Measurements from ENCODE around the gene SSB. TPM values are rescaled to one million over a fixed set of nuclear protein-coding genes. Genes with fewer than 3 reads are reported as not detected.
A peak's percentile ranks its signal among the peaks of the same experiment; 100 is the strongest.

Gene SSB
- total RNA-seq, 1 donor from 2014 or later: 94.7 TPM

DNA sequence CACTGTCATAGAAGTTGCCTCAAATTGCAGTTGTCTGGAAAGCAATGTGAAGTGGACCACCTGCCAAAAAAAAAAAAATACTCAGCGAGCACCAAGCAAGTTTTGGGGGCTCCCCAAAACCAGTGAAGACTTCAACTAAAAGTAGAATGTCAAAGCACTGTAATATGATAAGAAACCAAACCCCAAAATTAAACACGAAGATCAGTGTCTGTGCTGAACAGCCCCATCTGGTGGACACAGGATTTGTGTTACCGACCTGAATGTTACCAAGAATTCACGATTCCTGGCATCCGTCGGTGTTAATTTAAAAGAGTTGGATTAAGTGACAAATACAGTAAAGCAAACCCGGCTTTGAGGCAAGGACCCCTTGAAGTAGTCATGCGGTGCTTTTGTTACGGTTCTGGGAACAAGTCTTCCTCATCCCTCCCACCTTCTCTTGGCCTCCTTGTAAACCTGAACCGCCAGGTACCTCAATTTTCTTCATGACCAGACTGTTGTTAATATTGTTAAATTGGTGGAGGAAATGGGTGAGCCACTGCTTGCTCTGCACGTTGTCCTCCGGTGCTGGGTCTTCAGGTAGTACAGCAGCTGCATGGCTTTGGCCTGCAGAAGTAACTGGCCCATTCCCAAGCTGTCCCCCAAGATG, 31.3 kb upstream of the SSB start:
- Mint-ChIP-seq H3K9me3 (no peaks in the 10 kb centered on the region), H3K27ac (no peak overlapping the region), H3K27me3 (peaks cover 13% of the 10 kb centered on the region), H3K4me1 (peaks cover 13% of the 10 kb centered on the region), H3K4me3 (peak overlapping the region; percentile 24), H3K36me3 (ENCODE audit: low read depth) (no peaks in the 10 kb centered on the region)
- intact Hi-C loops (cut with micrococcal nuclease): no loop called here
- TF ChIP-seq, protein P1, sequence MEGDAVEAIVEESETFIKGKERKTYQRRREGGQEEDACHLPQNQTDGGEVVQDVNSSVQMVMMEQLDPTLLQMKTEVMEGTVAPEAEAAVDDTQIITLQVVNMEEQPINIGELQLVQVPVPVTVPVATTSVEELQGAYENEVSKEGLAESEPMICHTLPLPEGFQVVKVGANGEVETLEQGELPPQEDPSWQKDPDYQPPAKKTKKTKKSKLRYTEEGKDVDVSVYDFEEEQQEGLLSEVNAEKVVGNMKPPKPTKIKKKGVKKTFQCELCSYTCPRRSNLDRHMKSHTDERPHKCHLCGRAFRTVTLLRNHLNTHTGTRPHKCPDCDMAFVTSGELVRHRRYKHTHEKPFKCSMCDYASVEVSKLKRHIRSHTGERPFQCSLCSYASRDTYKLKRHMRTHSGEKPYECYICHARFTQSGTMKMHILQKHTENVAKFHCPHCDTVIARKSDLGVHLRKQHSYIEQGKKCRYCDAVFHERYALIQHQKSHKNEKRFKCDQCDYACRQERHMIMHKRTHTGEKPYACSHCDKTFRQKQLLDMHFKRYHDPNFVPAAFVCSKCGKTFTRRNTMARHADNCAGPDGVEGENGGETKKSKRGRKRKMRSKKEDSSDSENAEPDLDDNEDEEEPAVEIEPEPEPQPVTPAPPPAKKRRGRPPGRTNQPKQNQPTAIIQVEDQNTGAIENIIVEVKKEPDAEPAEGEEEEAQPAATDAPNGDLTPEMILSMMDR (IDR thresholded peaks at IDR 0.05): no peak
- DNase-seq (no peak), ATAC-seq (ENCODE audit: low read depth) (no peak)
- ChIA-PET POLR2A (no interaction called here), CTCF (no interaction called here)

DNA sequence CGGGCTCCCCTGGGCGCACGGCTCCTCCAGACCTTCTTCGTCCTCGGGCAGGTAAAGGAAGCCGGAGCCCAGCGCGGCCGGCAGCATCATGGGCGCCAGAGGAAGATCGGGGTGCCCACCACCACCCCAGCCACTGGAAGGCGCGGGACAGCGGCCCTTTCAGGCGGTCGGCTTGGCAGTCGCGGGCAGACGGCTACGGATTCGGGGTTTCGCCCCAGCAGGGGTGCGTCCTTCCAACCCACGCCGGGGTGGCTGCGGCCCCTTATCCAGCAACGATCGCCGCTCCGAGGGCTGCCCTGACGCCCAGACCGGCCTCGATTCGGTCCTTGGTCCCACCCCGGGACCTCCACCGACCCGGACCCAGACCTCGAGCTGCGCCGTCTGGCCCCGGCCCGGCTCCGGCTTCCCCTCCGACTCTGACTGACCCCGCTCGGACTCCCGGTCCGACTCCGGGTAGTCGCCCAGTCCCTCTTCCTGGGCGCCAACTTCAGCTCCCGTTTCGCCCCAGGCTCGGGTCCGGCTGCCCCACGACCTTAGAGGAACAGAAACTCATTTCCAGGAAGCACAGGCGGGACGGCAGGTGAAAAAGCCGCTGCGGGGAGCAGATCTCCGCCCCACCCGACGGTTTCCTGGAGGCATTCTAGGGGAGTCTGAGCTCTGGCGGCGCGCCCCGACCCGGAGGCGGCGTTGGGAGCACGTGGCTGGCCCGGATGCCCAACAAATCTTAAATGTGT, 30.2 kb upstream of the SSB start:
- ATAC-seq (ENCODE audit: low read depth) (no peak), DNase-seq (peak; percentile 19)
- Mint-ChIP-seq H3K4me3 (peak overlapping the region; percentile 67), H3K4me1 (peaks cover 13% of the 10 kb centered on the region), H3K9me3 (no peaks in the 10 kb centered on the region), H3K27ac (no peak overlapping the region), H3K36me3 (ENCODE audit: low read depth) (no peaks in the 10 kb centered on the region), H3K27me3 (peaks cover 13% of the 10 kb centered on the region)
- ChIA-PET CTCF (no interaction called here), POLR2A (interaction anchor here (0.6 kb wide), 1 partner anchor 105 kb away, joined by 3 read pairs; no protein-coding TSS in a partner anchor)
- intact Hi-C loops (cut with micrococcal nuclease): no loop called here
- TF ChIP-seq, protein P1 (IDR thresholded peaks at IDR 0.05): no peak

DNA sequence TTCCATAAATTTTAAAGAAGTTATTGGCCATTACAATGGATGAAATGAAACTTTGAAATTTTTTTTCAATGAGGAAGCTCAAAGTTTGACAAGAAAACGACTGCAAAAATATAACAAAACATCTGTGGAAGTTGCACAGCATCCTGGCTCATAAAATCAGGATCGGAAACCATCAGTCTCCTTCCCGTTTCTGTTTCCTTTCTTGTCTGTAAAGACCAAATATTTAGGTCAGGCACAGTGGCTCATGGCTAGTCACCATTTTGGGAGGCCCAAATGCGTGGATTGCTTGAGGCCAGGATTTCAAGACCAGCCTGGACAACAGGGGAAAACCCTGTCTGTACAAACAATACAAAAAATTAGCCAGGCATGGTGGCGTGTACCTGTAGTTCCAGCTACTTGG, 27.6 kb upstream of the SSB start:
- TF ChIP-seq, protein P1 (IDR thresholded peaks at IDR 0.05): no peak
- intact Hi-C loops (cut with micrococcal nuclease): no loop called here
- Mint-ChIP-seq H3K9me3 (no peaks in the 10 kb centered on the region), H3K4me1 (peaks cover 13% of the 10 kb centered on the region), H3K4me3 (no peak overlapping the region), H3K36me3 (ENCODE audit: low read depth) (no peaks in the 10 kb centered on the region), H3K27ac (no peak overlapping the region), H3K27me3 (peaks cover 13% of the 10 kb centered on the region)
- ATAC-seq (ENCODE audit: low read depth): no peak
- ChIA-PET CTCF (no interaction called here), POLR2A (no interaction called here)
- DNase-seq: no peak

DNA sequence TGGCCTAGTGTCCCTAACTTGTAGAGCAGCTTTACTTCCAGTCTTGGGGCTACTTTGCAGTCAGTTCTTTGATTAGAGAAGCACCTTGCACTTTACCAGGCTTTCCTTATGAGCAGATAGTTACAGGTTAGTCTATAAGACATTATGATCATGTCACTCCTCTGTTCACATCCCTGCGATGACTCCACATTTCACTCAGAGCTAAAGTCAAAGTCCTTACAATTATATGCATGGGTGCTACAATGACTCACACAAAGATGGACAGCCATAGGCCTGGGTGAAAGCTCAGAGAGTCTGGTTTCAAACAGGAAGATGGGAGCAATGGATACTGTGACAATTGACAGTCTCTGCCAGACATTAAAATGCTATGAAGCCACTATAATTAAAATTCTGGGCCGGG, 27.1 kb upstream of the SSB start:
- Mint-ChIP-seq H3K27ac (no peak overlapping the region), H3K9me3 (no peaks in the 10 kb centered on the region), H3K36me3 (ENCODE audit: low read depth) (no peaks in the 10 kb centered on the region), H3K4me1 (peaks cover 13% of the 10 kb centered on the region), H3K4me3 (no peak overlapping the region), H3K27me3 (peaks cover 13% of the 10 kb centered on the region)
- TF ChIP-seq, protein P1 (IDR thresholded peaks at IDR 0.05): no peak
- ATAC-seq (ENCODE audit: low read depth) (no peak), DNase-seq (no peak)
- CTCF ChIA-PET: no interaction called here
- POLR2A ChIA-PET: no interaction called here
- intact Hi-C loops (cut with micrococcal nuclease): no loop called here

DNA sequence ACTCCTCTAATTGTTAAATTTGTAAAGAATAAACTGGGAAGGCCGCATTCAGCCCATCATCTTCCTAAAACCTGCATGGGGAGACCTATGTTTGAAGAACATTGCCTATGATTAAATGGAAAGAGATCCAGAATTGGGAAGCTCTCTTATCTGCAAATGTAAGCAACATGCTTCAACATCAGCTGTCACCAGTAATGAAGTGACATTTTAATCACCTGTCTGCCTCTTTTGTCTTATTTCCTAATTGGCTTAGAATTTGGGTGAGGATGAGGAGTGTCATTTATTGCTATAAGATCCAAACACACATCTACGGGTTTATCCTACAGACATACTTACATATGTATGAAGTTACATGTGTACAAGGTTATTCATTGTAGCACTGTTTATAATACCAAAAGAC, 26.0 kb upstream of the SSB start:
- TF ChIP-seq, protein P1 (IDR thresholded peaks at IDR 0.05): no peak
- CTCF ChIA-PET: no interaction called here
- ATAC-seq (ENCODE audit: low read depth) (no peak), DNase-seq (no peak)
- Mint-ChIP-seq H3K4me3 (no peak overlapping the region), H3K36me3 (ENCODE audit: low read depth) (no peaks in the 10 kb centered on the region), H3K27ac (no peak overlapping the region), H3K27me3 (peaks cover 9% of the 10 kb centered on the region), H3K4me1 (peaks cover 7% of the 10 kb centered on the region), H3K9me3 (no peaks in the 10 kb centered on the region)
- intact Hi-C loops (cut with micrococcal nuclease): no loop called here
- POLR2A ChIA-PET: no interaction called here
